IMR-90 (cell line): Measurements from ENCODE around the gene PDZK1.

ENCODE experiments used
- CEBPB ChIP-seq: IDR thresholded peaks from 2 replicates; pipeline ENCODE4 v1.6.1; 2012; ENCODE audit warnings: low read depth, low read length, improper control_type of control experiment
- CTCF ChIP-seq: conservative IDR thresholded peaks from 2 replicates; pipeline ENCODE4 v1.5.1; 2012; ENCODE audit warnings: mild to moderate bottlenecking, low read depth, low read length, improper control_type of control experiment
- ELK1 ChIP-seq: fragments of 150-350 bp; IDR thresholded peaks from 2 replicates; pipeline ENCODE4 v1.6.1; 2016; ENCODE audit warnings: low read depth, mild to moderate bottlenecking, low read length, moderate library complexity, borderline replicate concordance
- MAFK ChIP-seq: IDR thresholded peaks from 2 replicates; pipeline ENCODE4 v1.6.1; 2012; ENCODE audit warnings: low read depth, low read length, improper control_type of control experiment
- MAZ ChIP-seq: IDR thresholded peaks from 2 replicates; pipeline ENCODE4 v1.6.1; 2012; ENCODE audit warnings: low read depth, mild to moderate bottlenecking, low read length, improper control_type of control experiment, moderate library complexity, borderline replicate concordance
- NFE2L2 ChIP-seq: fragments of 150-350 bp; IDR thresholded peaks from 2 replicates; pipeline ENCODE4 v1.6.1; 2016; ENCODE audit warnings: low read depth, mild to moderate bottlenecking, low read length
- POLR2A ChIP-seq: IDR thresholded peaks from 2 replicates; pipeline ENCODE4 v1.6.1; 2012; ENCODE audit warnings: mild to moderate bottlenecking, low read depth, low read length
- RAD21 ChIP-seq: IDR thresholded peaks from 2 replicates; pipeline ENCODE4 v1.6.1; 2012; ENCODE audit warnings: low read length, improper control_type of control experiment
- RCOR1 ChIP-seq: IDR thresholded peaks from 2 replicates; pipeline ENCODE4 v1.6.1; 2012; ENCODE audit warnings: mild to moderate bottlenecking, low read length, improper control_type of control experiment; ENCODE audit not compliant: insufficient replicate concordance

GRCh38 chr1:145689922-145690321 is 17.2 kb downstream of the PDZK1 start:
- TF ChIP-seq POLR2A (no peak), CTCF (no peak), MAFK (no peak), ELK1 (no peak), MAZ (no peak), CEBPB (no peak), RCOR1 (no peak), RAD21 (no peak), NFE2L2 (no peak)
